SU-DHL-6 (cell line): ENCODE measurements around the gene CLEC4A.
"Not testable (repeated sequence)": the region's sequence is repeated elsewhere in the genome, so short reads cannot be mapped to it uniquely, and the experiment has no call there.

ENCODE experiments used
- H2AFZ ChIP-seq: fragments of 200-600 bp; sonication (generic); 2 replicates; pipeline ENCODE4 v1.6.1; 2014; ENCODE audit warnings: low read depth, mild to moderate bottlenecking, moderate library complexity, mixed read lengths, antibody characterized with exemption, low read length; ENCODE audit not compliant: severe bottlenecking
- H3F3A ChIP-seq: fragments of 200-600 bp; shearing (Covaris generic); 2 replicates; pipeline ENCODE4 v1.6.0; 2016; ENCODE audit warnings: antibody characterized with exemption, mild to moderate bottlenecking; ENCODE audit not compliant: insufficient read depth
- H3K27ac ChIP-seq: fragments of 200-600 bp; sonication (generic); 2 replicates; pipeline ENCODE4 v1.5.1; 2016; ENCODE audit warnings: low read depth, mild to moderate bottlenecking, low read length, moderate library complexity, mixed read lengths
- H3K27me3 ChIP-seq: fragments of 200-600 bp; sonication (generic), shearing (Covaris generic); 2 replicates; pipeline ENCODE4 v1.6.0; 2014; ENCODE audit warnings: mild to moderate bottlenecking, low read length
- H3K36me3 ChIP-seq: fragments of 200-600 bp; sonication (generic); 2 replicates; pipeline ENCODE4 v1.6.1; 2014; ENCODE audit warnings: mild to moderate bottlenecking, low read length, mixed read lengths
- H3K4me2 ChIP-seq: fragments of 300-600, 200-600 bp; shearing (Covaris generic), sonication (generic); 2 replicates; pipeline ENCODE4 v1.6.0; 2014; ENCODE audit warnings: low read length, low read depth, mild to moderate bottlenecking; ENCODE audit not compliant: poor library complexity, severe bottlenecking
- H3K4me3 ChIP-seq: fragments of 200-600 bp; sonication (generic); 2 replicates; pipeline ENCODE4 v1.5.1; 2014; ENCODE audit warnings: antibody characterized with exemption, low read length, mild to moderate bottlenecking, mixed read lengths; ENCODE audit not compliant: insufficient read depth, poor library complexity, severe bottlenecking
- H3K79me2 ChIP-seq: fragments of 200-600 bp; sonication (generic); 2 replicates; pipeline ENCODE4 v1.6.1; 2014; ENCODE audit warnings: mild to moderate bottlenecking, low read length, moderate library complexity; ENCODE audit not compliant: insufficient read depth
- H3K9ac ChIP-seq: fragments of 200-600 bp; sonication (generic); 2 replicates; pipeline ENCODE4 v1.7.0; 2014; ENCODE audit warnings: mild to moderate bottlenecking, low read length
- H3K9me2 ChIP-seq: fragments of 200-600 bp; sonication (generic); replicated peaks from 2 replicates; pipeline ENCODE4 v1.6.1; 2014; ENCODE audit warnings: low read length; ENCODE audit not compliant: insufficient read depth
- H3K9me3 ChIP-seq: fragments of 200-600 bp; sonication (generic); 2 replicates; pipeline ENCODE4 v1.6.1; 2014; ENCODE audit warnings: low read length, mixed read lengths; ENCODE audit not compliant: insufficient read depth
- H4K20me1 ChIP-seq: fragments of 200-600 bp; sonication (generic); 2 replicates; pipeline ENCODE4 v1.6.1; 2014; ENCODE audit warnings: low read depth, mild to moderate bottlenecking, antibody characterized with exemption, low read length, moderate library complexity, mixed read lengths
- CTCF ChIP-seq: fragments of 200-600 bp; sonication (generic); IDR thresholded peaks from one replicate; pipeline ENCODE4 v1.5.1; 2017; ENCODE audit warnings: antibody characterized with exemption, mild to moderate bottlenecking, low read length, moderate library complexity; ENCODE audit not compliant: insufficient read depth, poor library complexity, severe bottlenecking
- EZH2phosphoT487 ChIP-seq: fragments of 200-600 bp; sonication (generic), shearing (Covaris generic); conservative IDR thresholded peaks from 2 replicates; pipeline ENCODE4 v1.6.1; 2018; ENCODE audit warnings: mild to moderate bottlenecking, antibody characterized with exemption, low read length, moderate library complexity, mixed read lengths

Gene CLEC4A

GRCh38 chr12:8134398-8134930 lies 11.0 kb downstream of the CLEC4A start:
- H3K36me3 ChIP-seq = not testable (repeated sequence)

GRCh38 chr12:8141647-8142046 lies 18.2 kb downstream of the CLEC4A start:
- not testable (repeated sequence) for H3K9me2 ChIP-seq, H4K20me1 ChIP-seq, H3K36me3 ChIP-seq, H3K79me2 ChIP-seq, H3F3A ChIP-seq, H2AFZ ChIP-seq, H3K27ac ChIP-seq, H3K4me3 ChIP-seq, H3K27me3 ChIP-seq, H3K9ac ChIP-seq, H3K9me3 ChIP-seq, H3K4me2 ChIP-seq

More at GRCh38 chr12:8134398-8134930, 11.0 kb downstream of the CLEC4A start:
- not testable (repeated sequence) for H3K4me2 ChIP-seq, H3F3A ChIP-seq, H3K9ac ChIP-seq, H3K4me3 ChIP-seq, H3K9me2 ChIP-seq, H2AFZ ChIP-seq, H3K79me2 ChIP-seq, H3K9me3 ChIP-seq, H4K20me1 ChIP-seq, H3K27ac ChIP-seq, H3K27me3 ChIP-seq

DNA sequence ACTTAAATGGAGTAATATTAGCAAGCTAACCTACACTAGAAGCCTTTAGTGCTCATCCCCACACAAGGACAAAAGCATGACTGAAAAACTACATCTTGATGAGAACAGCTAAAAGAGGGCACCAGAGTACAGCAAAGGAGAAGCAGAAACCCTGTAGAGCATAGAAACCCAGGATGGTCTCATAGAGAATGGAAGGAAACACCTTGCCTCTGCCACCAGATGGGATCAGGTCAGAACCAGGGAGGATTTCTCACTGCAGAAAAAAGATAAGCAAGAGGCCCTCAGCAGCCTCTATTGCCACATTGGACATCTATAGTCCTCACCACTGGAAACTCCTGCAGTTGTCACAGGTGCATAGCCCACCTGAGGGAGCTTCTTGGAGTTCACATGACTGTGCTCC lies 19.8 kb downstream of the CLEC4A start:
- no peaks in the 10 kb centered on the region for H3K36me3 ChIP-seq
- H3F3A ChIP-seq = no peaks in the 10 kb centered on the region
- no peaks in the 10 kb centered on the region for H3K27me3 ChIP-seq
- H3K4me2 ChIP-seq = no peak overlapping the region
- H2AFZ ChIP-seq = no peak overlapping the region
- no peaks in the 10 kb centered on the region for H3K9me3 ChIP-seq
- H3K27ac ChIP-seq = no peak overlapping the region
- TF ChIP-seq EZH2phosphoT487 (no peak), CTCF (no peak)
- no peaks in the 10 kb centered on the region for H3K9me2 ChIP-seq
- no peaks in the 10 kb centered on the region for H3K79me2 ChIP-seq
- no peak overlapping the region for H3K9ac ChIP-seq
- no peak overlapping the region for H3K4me3 ChIP-seq
- no peaks in the 10 kb centered on the region for H4K20me1 ChIP-seq

GRCh38 chr12:8145754-8146441 lies 22.5 kb downstream of the CLEC4A start:
- H2AFZ ChIP-seq = no peak overlapping the region

More at GRCh38 chr12:8145754-8146441, 22.5 kb downstream of the CLEC4A start:
- H3K9ac ChIP-seq = no peak overlapping the region
- H3K79me2 ChIP-seq = no peaks in the 10 kb centered on the region
- no peak overlapping the region for H3K27ac ChIP-seq
- no peak overlapping the region for H3K4me3 ChIP-seq
- H3K9me2 ChIP-seq = no peaks in the 10 kb centered on the region
- H4K20me1 ChIP-seq = no peaks in the 10 kb centered on the region
- H3K27me3 ChIP-seq = no peaks in the 10 kb centered on the region
- no peaks in the 10 kb centered on the region for H3K36me3 ChIP-seq
- no peak for TF ChIP-seq CTCF
- TF ChIP-seq EZH2phosphoT487 = no peak
- no peak overlapping the region for H3K4me2 ChIP-seq
- H3K9me3 ChIP-seq = no peaks in the 10 kb centered on the region
- H3F3A ChIP-seq = no peaks in the 10 kb centered on the region
